ENCODE measurements around the gene TK1.

The TK1 gene

GRCh38 chr17:78184868-78185267 is 2.0 kb downstream of the TK1 start:
- Histone ChIP-seq H3K4me3 (ENCODE audit: low read depth in 1 of 2, low read length in 2 of 2) (peak overlapping the region in 1 of 2 donors; percentile 16), H3K4me1 (ENCODE audit: insufficient read depth, low read length) (peaks cover 34% of the 10 kb centered on the region), H3K27ac (ENCODE audit: low read depth, low read length) (no peak overlapping the region), H3K36me3 (ENCODE audit: insufficient read depth, low read length) (no peaks in the 10 kb centered on the region), H3K9ac (ENCODE audit: low read length) (no peak overlapping the region), H3K27me3 (ENCODE audit: control insufficient read depth in 1 of 2, insufficient read depth in 2 of 2, low read length in 2 of 2) (no peaks in the 10 kb centered on the region), H3K9me3 (ENCODE audit: low read length) (no peaks in the 10 kb centered on the region)

- Histone ChIP-seq H3K27me3 (ENCODE audit: control insufficient read depth in 1 of 2, insufficient read depth in 2 of 2, low read length in 2 of 2) (no peaks in the 10 kb centered on the region), H3K4me1 (ENCODE audit: insufficient read depth, low read length) (peaks cover 39% of the 10 kb centered on the region), H3K36me3 (ENCODE audit: insufficient read depth, low read length) (no peaks in the 10 kb centered on the region), H3K4me3 (ENCODE audit: low read depth in 1 of 2, low read length in 2 of 2) (no peak overlapping the region), H3K9ac (ENCODE audit: low read length) (no peak overlapping the region), H3K9me3 (ENCODE audit: low read length) (no peaks in the 10 kb centered on the region), H3K27ac (ENCODE audit: low read depth, low read length) (no peak overlapping the region)
These were observed 2.5 kb downstream of the TK1 start for GRCh38 chr17:78184351-78184750.

GRCh38 chr17:78183916-78184315 is 2.9 kb downstream of the TK1 start:
- Histone ChIP-seq H3K36me3 (ENCODE audit: insufficient read depth, low read length) (no peaks in the 10 kb centered on the region), H3K4me3 (ENCODE audit: low read depth in 1 of 2, low read length in 2 of 2) (no peak overlapping the region), H3K27ac (ENCODE audit: low read depth, low read length) (no peak overlapping the region), H3K9me3 (ENCODE audit: low read length) (no peaks in the 10 kb centered on the region), H3K9ac (ENCODE audit: low read length) (no peak overlapping the region), H3K27me3 (ENCODE audit: control insufficient read depth in 1 of 2, insufficient read depth in 2 of 2, low read length in 2 of 2) (no peaks in the 10 kb centered on the region), H3K4me1 (ENCODE audit: insufficient read depth, low read length) (peaks cover 42% of the 10 kb centered on the region)

- Histone ChIP-seq H3K27ac (ENCODE audit: low read depth, low read length) (no peak overlapping the region), H3K4me3 (ENCODE audit: low read depth in 1 of 2, low read length in 2 of 2) (no peak overlapping the region), H3K9ac (ENCODE audit: low read length) (no peak overlapping the region), H3K36me3 (ENCODE audit: insufficient read depth, low read length) (no peaks in the 10 kb centered on the region), H3K9me3 (ENCODE audit: low read length) (no peaks in the 10 kb centered on the region), H3K27me3 (ENCODE audit: control insufficient read depth in 1 of 2, insufficient read depth in 2 of 2, low read length in 2 of 2) (no peaks in the 10 kb centered on the region), H3K4me1 (ENCODE audit: insufficient read depth, low read length) (peaks cover 42% of the 10 kb centered on the region)
These were observed 4.3 kb downstream of the TK1 start for GRCh38 chr17:78182504-78182903.

- Histone ChIP-seq H3K9me3 (ENCODE audit: low read length) (no peaks in the 10 kb centered on the region), H3K9ac (ENCODE audit: low read length) (no peak overlapping the region), H3K4me3 (ENCODE audit: low read depth in 1 of 2, low read length in 2 of 2) (peak overlapping the region in 1 of 2 donors; percentile 20), H3K36me3 (ENCODE audit: insufficient read depth, low read length) (no peaks in the 10 kb centered on the region), H3K27ac (ENCODE audit: low read depth, low read length) (peak overlapping the region; percentile 44), H3K4me1 (ENCODE audit: insufficient read depth, low read length) (peaks cover 44% of the 10 kb centered on the region), H3K27me3 (ENCODE audit: control insufficient read depth in 1 of 2, insufficient read depth in 2 of 2, low read length in 2 of 2) (no peaks in the 10 kb centered on the region)
These were observed 6.3 kb downstream of the TK1 start for GRCh38 chr17:78180508-78180907.

GRCh38 chr17:78180083-78180482 is 6.8 kb downstream of the TK1 start:
- Histone ChIP-seq H3K27ac (ENCODE audit: low read depth, low read length) (peak overlapping the region; percentile 44), H3K27me3 (ENCODE audit: control insufficient read depth in 1 of 2, insufficient read depth in 2 of 2, low read length in 2 of 2) (no peaks in the 10 kb centered on the region), H3K4me1 (ENCODE audit: insufficient read depth, low read length) (peaks cover 42% of the 10 kb centered on the region), H3K9ac (ENCODE audit: low read length) (no peak overlapping the region), H3K4me3 (ENCODE audit: low read depth in 1 of 2, low read length in 2 of 2) (peak overlapping the region in 1 of 2 donors; percentile 20), H3K36me3 (ENCODE audit: insufficient read depth, low read length) (no peaks in the 10 kb centered on the region), H3K9me3 (ENCODE audit: low read length) (no peaks in the 10 kb centered on the region)

- Histone ChIP-seq H3K27me3 (ENCODE audit: control insufficient read depth in 1 of 2, insufficient read depth in 2 of 2, low read length in 2 of 2) (no peaks in the 10 kb centered on the region), H3K36me3 (ENCODE audit: insufficient read depth, low read length) (no peaks in the 10 kb centered on the region), H3K4me1 (ENCODE audit: insufficient read depth, low read length) (peaks cover 40% of the 10 kb centered on the region), H3K4me3 (ENCODE audit: low read depth in 1 of 2, low read length in 2 of 2) (no peak overlapping the region), H3K9ac (ENCODE audit: low read length) (no peak overlapping the region), H3K9me3 (ENCODE audit: low read length) (no peaks in the 10 kb centered on the region), H3K27ac (ENCODE audit: low read depth, low read length) (no peak overlapping the region)
These were observed 7.5 kb downstream of the TK1 start for GRCh38 chr17:78179372-78179771.

GRCh38 chr17:78176548-78177025 is 10.3 kb downstream of the TK1 start:
- Histone ChIP-seq H3K27me3 (ENCODE audit: control insufficient read depth in 1 of 2, insufficient read depth in 2 of 2, low read length in 2 of 2) (no peaks in the 10 kb centered on the region), H3K27ac (ENCODE audit: low read depth, low read length) (no peak overlapping the region), H3K4me1 (ENCODE audit: insufficient read depth, low read length) (peaks cover 58% of the 10 kb centered on the region), H3K9ac (ENCODE audit: low read length) (no peak overlapping the region), H3K36me3 (ENCODE audit: insufficient read depth, low read length) (no peaks in the 10 kb centered on the region), H3K4me3 (ENCODE audit: low read depth in 1 of 2, low read length in 2 of 2) (no peak overlapping the region), H3K9me3 (ENCODE audit: low read length) (no peaks in the 10 kb centered on the region)

GRCh38 chr17:78175643-78175981 is 11.2 kb downstream of the TK1 start:
- no peaks in the 10 kb centered on the region for H3K9me3 ChIP-seq (ENCODE audit: low read length)
- H3K4me3 ChIP-seq (ENCODE audit: low read depth in 1 of 2, low read length in 2 of 2), result no peak overlapping the region
- H3K36me3 ChIP-seq (ENCODE audit: insufficient read depth, low read length), result no peaks in the 10 kb centered on the region
- no peak overlapping the region for H3K9ac ChIP-seq (ENCODE audit: low read length)
- no peak overlapping the region for H3K27ac ChIP-seq (ENCODE audit: low read depth, low read length)
- no peaks in the 10 kb centered on the region for H3K27me3 ChIP-seq (ENCODE audit: control insufficient read depth in 1 of 2, insufficient read depth in 2 of 2, low read length in 2 of 2)
- peaks cover 54% of the 10 kb centered on the region for H3K4me1 ChIP-seq (ENCODE audit: insufficient read depth, low read length)

- Histone ChIP-seq H3K36me3 (ENCODE audit: insufficient read depth, low read length) (no peaks in the 10 kb centered on the region), H3K9ac (ENCODE audit: low read length) (no peak overlapping the region), H3K27ac (ENCODE audit: low read depth, low read length) (peak overlapping the region; percentile 24), H3K9me3 (ENCODE audit: low read length) (no peaks in the 10 kb centered on the region), H3K4me1 (ENCODE audit: insufficient read depth, low read length) (peaks cover 49% of the 10 kb centered on the region), H3K4me3 (ENCODE audit: low read depth in 1 of 2, low read length in 2 of 2) (no peak overlapping the region), H3K27me3 (ENCODE audit: control insufficient read depth in 1 of 2, insufficient read depth in 2 of 2, low read length in 2 of 2) (no peaks in the 10 kb centered on the region)
These were observed 11.8 kb downstream of the TK1 start for GRCh38 chr17:78174870-78175642.

GRCh38 chr17:78174346-78174869 is 12.4 kb downstream of the TK1 start:
- H3K27ac ChIP-seq (ENCODE audit: low read depth, low read length), result peak overlapping the region; percentile 9
- peaks cover 50% of the 10 kb centered on the region for H3K4me1 ChIP-seq (ENCODE audit: insufficient read depth, low read length)
- no peaks in the 10 kb centered on the region for H3K36me3 ChIP-seq (ENCODE audit: insufficient read depth, low read length)
- H3K4me3 ChIP-seq (ENCODE audit: low read depth in 1 of 2, low read length in 2 of 2), result no peak overlapping the region
- no peak overlapping the region for H3K9ac ChIP-seq (ENCODE audit: low read length)
- no peaks in the 10 kb centered on the region for H3K27me3 ChIP-seq (ENCODE audit: control insufficient read depth in 1 of 2, insufficient read depth in 2 of 2, low read length in 2 of 2)
- no peaks in the 10 kb centered on the region for H3K9me3 ChIP-seq (ENCODE audit: low read length)
